Esophagus squamous epithelium (tissue), 4 donors: ENCODE data around the gene IRX3.

Experiments used
- POLR2A ChIP-seq, 4 donors: fragments of 450-650 bp; IDR thresholded peaks; one replicate each; pipeline ENCODE4 v1.6.1; 2017; ENCODE audit warnings: antibody characterized with exemption in 4 of 4, mild to moderate bottlenecking in 4 of 4, moderate library complexity in 3 of 4
- TF ChIP-seq, protein P1 (sequence below), 6 experiments: fragments of 450-650 bp in 4 of 6; fragments of 200-600 bp in 2 of 6; sonication (generic) in 2 of 6; IDR thresholded peaks; one replicate each; pipeline ENCODE4 v1.5.1; 2016 to 2019; ENCODE audit warnings: antibody characterized with exemption in 6 of 6, mild to moderate bottlenecking in 4 of 6, moderate library complexity in 4 of 6

DNA sequence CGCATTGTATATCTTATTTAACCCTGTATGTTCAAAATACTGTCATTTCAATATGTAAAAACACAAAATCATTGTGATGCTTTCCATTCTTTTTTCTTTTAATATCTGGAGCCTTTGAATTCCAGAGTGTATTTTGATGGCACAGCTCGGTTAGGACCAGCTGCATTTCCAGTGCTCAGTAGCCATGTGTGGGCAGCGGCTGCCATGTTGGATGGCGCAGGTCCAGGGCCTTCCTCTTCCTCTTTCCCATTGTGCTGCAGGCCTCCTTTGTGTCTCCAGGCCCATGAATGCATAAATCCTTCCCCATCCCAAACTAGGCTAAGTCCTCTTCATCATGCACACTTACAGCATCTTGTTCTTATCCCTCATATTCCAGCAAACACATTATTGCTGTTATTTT, 13.0 kb downstream of the IRX3 start:
- no peak for TF ChIP-seq POLR2A (IDR thresholded peaks at IDR 0.05)
- TF ChIP-seq, protein P1, sequence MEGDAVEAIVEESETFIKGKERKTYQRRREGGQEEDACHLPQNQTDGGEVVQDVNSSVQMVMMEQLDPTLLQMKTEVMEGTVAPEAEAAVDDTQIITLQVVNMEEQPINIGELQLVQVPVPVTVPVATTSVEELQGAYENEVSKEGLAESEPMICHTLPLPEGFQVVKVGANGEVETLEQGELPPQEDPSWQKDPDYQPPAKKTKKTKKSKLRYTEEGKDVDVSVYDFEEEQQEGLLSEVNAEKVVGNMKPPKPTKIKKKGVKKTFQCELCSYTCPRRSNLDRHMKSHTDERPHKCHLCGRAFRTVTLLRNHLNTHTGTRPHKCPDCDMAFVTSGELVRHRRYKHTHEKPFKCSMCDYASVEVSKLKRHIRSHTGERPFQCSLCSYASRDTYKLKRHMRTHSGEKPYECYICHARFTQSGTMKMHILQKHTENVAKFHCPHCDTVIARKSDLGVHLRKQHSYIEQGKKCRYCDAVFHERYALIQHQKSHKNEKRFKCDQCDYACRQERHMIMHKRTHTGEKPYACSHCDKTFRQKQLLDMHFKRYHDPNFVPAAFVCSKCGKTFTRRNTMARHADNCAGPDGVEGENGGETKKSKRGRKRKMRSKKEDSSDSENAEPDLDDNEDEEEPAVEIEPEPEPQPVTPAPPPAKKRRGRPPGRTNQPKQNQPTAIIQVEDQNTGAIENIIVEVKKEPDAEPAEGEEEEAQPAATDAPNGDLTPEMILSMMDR (IDR thresholded peaks at IDR 0.05), result no peak
